Mucosa of stomach (tissue), 1 donor: ENCODE results near the gene BCAR3.

Experiments used
- H3K27me3 ChIP-seq: one replicate; pipeline ENCODE4 v1.7.0; 2013; ENCODE audit warnings: mild to moderate bottlenecking, low read length; ENCODE audit not compliant: control insufficient read depth, insufficient read depth
- H3K36me3 ChIP-seq: one replicate; pipeline ENCODE4 v1.7.0; 2013; ENCODE audit warnings: low read length; ENCODE audit not compliant: control insufficient read depth, insufficient read depth
- H3K4me1 ChIP-seq: one replicate; pipeline ENCODE4 v1.7.0; 2013; ENCODE audit warnings: mild to moderate bottlenecking, low read length; ENCODE audit not compliant: control insufficient read depth, insufficient read depth
- H3K4me3 ChIP-seq: one replicate; pipeline ENCODE4 v1.7.0; 2013; ENCODE audit warnings: low read length
- H3K9ac ChIP-seq: one replicate; pipeline ENCODE4 v1.7.0; 2013; ENCODE audit warnings: mild to moderate bottlenecking, low read length, moderate library complexity
- H3K9me3 ChIP-seq: one replicate; pipeline ENCODE4 v1.7.0; 2013; ENCODE audit warnings: mild to moderate bottlenecking, low read length, moderate library complexity; ENCODE audit not compliant: control insufficient read depth
- donor health status: Pancreatic carcinoma.

BCAR3 gene

GRCh38 chr1:93692451-93692861 is 10.8 kb upstream of the BCAR3 start:
- no peaks in the 10 kb centered on the region for H3K36me3 ChIP-seq
- H3K9ac ChIP-seq, result no peak overlapping the region
- H3K9me3 ChIP-seq, result no peaks in the 10 kb centered on the region
- H3K27me3 ChIP-seq, result no peaks in the 10 kb centered on the region
- no peak overlapping the region for H3K4me3 ChIP-seq
- H3K4me1 ChIP-seq, result peaks cover 8% of the 10 kb centered on the region

GRCh38 chr1:93692026-93692425 is 10.4 kb upstream of the BCAR3 start:
- H3K4me1 ChIP-seq, result peaks cover 8% of the 10 kb centered on the region
- H3K36me3 ChIP-seq, result no peaks in the 10 kb centered on the region

GRCh38 chr1:93690921-93691789 is 9.5 kb upstream of the BCAR3 start:
- no peaks in the 10 kb centered on the region for H3K27me3 ChIP-seq

More at GRCh38 chr1:93692026-93692425, 10.4 kb upstream of the BCAR3 start:
- Histone ChIP-seq H3K27me3 (no peaks in the 10 kb centered on the region), H3K9me3 (no peaks in the 10 kb centered on the region), H3K4me3 (no peak overlapping the region), H3K9ac (no peak overlapping the region)

DNA sequence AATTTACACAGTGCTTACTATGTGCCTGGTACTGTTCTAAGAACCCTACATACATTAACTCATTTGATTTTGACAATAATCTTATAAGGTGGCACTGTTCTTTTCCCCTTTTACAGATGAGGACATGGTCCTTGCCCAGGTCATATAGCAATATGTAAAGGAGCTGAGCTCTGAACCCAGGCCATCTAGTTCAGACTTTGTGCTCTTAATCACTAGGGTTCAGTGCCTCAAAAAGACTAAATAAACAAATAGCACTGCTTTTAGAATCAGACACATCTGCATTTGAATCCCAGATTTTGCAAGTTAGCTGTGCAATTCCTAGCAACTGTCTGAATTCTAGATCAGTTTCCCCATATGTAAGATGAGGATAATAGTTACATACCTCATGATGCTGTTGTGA is 8.7 kb upstream of the BCAR3 start:
- Histone ChIP-seq H3K9ac (no peak overlapping the region), H3K4me3 (no peak overlapping the region), H3K4me1 (peaks cover 8% of the 10 kb centered on the region), H3K9me3 (no peaks in the 10 kb centered on the region), H3K36me3 (no peaks in the 10 kb centered on the region), H3K27me3 (no peaks in the 10 kb centered on the region)

More at GRCh38 chr1:93690921-93691789, 9.5 kb upstream of the BCAR3 start:
- Histone ChIP-seq H3K4me1 (peaks cover 8% of the 10 kb centered on the region), H3K36me3 (no peaks in the 10 kb centered on the region), H3K4me3 (no peak overlapping the region), H3K9ac (no peak overlapping the region), H3K9me3 (no peaks in the 10 kb centered on the region)

DNA sequence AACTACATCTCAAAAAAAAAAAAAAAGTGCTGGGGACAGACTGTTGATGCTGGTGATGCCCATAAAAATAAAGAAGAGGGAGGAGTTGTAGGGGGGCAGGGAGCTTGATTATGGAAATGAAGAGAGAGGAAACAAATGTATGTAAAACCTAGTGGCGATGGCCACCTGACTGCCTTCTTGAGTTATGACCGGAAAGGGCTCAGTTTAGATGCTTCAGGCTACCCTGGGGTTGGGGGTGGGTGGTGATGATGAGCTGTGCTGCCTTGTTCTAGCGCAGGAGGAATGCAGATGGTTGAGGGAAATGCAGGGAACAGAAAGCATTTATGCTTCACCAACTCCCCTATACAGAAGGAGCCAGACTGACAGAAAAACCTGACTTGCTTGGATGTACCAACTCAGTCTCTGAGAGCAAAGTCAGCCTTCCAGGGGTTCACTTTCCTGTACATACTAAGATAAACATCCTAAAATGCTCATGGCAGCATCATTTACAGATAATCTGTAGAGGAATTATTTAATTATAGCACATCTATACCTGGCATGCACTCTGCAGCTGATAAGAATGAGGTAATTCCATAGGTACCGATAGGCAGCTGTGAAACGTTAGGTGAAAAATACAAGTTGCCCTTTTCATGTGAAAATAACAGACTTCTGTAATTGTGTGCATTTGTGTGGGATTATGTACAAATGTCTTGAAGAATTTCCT is 8.0 kb upstream of the BCAR3 start:
- no peak overlapping the region for H3K9ac ChIP-seq
- H3K4me3 ChIP-seq, result no peak overlapping the region
- H3K27me3 ChIP-seq, result no peaks in the 10 kb centered on the region
- H3K4me1 ChIP-seq, result peaks cover 8% of the 10 kb centered on the region
- H3K9me3 ChIP-seq, result no peaks in the 10 kb centered on the region
- no peaks in the 10 kb centered on the region for H3K36me3 ChIP-seq

DNA sequence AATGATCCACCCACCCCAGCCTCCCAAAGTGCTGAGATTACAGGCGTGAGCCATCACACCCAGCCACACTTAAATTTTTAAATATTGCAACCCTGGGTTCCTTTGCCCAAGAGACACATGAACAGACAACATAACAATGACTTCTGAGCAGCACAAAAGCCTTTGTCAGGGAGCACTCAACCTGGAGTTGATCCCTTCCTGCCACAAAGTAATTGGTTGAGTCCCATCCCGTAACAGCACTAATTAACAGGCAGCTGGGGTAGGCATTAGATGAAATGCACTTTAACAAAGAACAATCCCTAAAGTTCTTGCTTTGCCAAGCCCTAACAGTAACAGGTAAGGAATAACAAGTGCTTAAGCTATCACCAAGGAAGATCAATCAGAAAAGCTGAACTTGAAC is 5.9 kb upstream of the BCAR3 start:
- Histone ChIP-seq H3K36me3 (no peaks in the 10 kb centered on the region), H3K9ac (no peak overlapping the region), H3K27me3 (no peaks in the 10 kb centered on the region), H3K4me1 (peaks cover 3% of the 10 kb centered on the region), H3K9me3 (no peaks in the 10 kb centered on the region), H3K4me3 (no peak overlapping the region)

GRCh38 chr1:93686504-93687250 is 5.0 kb upstream of the BCAR3 start:
- H3K4me1 ChIP-seq, result no peaks in the 10 kb centered on the region
- no peak overlapping the region for H3K9ac ChIP-seq
- H3K9me3 ChIP-seq, result no peaks in the 10 kb centered on the region
- no peaks in the 10 kb centered on the region for H3K36me3 ChIP-seq
- no peak overlapping the region for H3K4me3 ChIP-seq
- no peaks in the 10 kb centered on the region for H3K27me3 ChIP-seq

- Histone ChIP-seq H3K4me1 (no peaks in the 10 kb centered on the region), H3K36me3 (no peaks in the 10 kb centered on the region), H3K4me3 (no peak overlapping the region), H3K9ac (no peak overlapping the region), H3K27me3 (no peaks in the 10 kb centered on the region), H3K9me3 (no peaks in the 10 kb centered on the region)
Observed at GRCh38 chr1:93685918-93686317, 4.3 kb upstream of the BCAR3 start.

- no peaks in the 10 kb centered on the region for H3K9me3 ChIP-seq
- H3K4me1 ChIP-seq, result peaks cover 9% of the 10 kb centered on the region
- no peak overlapping the region for H3K4me3 ChIP-seq
- no peaks in the 10 kb centered on the region for H3K36me3 ChIP-seq
- H3K27me3 ChIP-seq, result no peaks in the 10 kb centered on the region
- no peak overlapping the region for H3K9ac ChIP-seq
Observed at GRCh38 chr1:93683234-93683633, 1.6 kb upstream of the BCAR3 start.

DNA sequence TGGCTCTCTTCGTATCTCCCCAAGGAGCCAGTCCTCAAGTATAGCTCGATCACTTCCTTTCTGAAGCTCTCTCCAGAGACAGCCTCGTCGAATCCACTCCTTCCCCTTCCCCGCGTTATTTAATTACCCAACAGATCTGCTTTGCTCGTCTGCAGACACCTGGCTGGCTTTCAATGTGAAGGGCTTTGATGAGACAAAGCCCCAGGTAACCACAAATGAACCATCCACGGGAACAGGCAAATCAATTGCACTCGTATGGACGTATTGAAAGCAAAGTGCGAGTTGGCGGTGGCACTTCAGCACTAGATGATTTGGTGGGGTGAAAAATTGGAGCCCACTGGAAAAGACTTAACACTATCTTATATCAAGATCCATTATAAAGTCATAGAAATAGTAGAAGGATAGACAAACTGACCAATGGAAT is 364 bp upstream of the BCAR3 start:
- Histone ChIP-seq H3K9ac (peak overlapping the region; percentile 75), H3K27me3 (no peaks in the 10 kb centered on the region), H3K9me3 (no peaks in the 10 kb centered on the region), H3K36me3 (no peaks in the 10 kb centered on the region), H3K4me3 (peak overlapping the region; percentile 78), H3K4me1 (peaks cover 9% of the 10 kb centered on the region)

- peaks cover 9% of the 10 kb centered on the region for H3K4me1 ChIP-seq
- no peaks in the 10 kb centered on the region for H3K27me3 ChIP-seq
- H3K36me3 ChIP-seq, result no peaks in the 10 kb centered on the region
- H3K9me3 ChIP-seq, result no peaks in the 10 kb centered on the region
- H3K9ac ChIP-seq, result peak overlapping the region; percentile 75
- H3K4me3 ChIP-seq, result peak overlapping the region; percentile 52
Observed at GRCh38 chr1:93680420-93681100, 1.1 kb downstream of the BCAR3 start.
